Fibroblast of gingiva (primary cell): ENCODE measurements around the gene MYL12B.
"Not testable (repeated sequence)": the region's sequence is repeated elsewhere in the genome, so short reads cannot be mapped to it uniquely, and the experiment has no call there.

Source experiments
- DNase-seq: peaks from one replicate; pipeline ENCODE4 v3.0.0-alpha.2; 2011; ENCODE audit warnings: low read depth

The MYL12B gene

GRCh38 chr18:3261373-3262233 lies at the start of gene MYL12B:
Gene MYL12B (plus strand): TSS chr18:3262133. CDS start chr18:3272899, 10,766 bp downstream.
- DNase-seq, result peak; percentile 80

- peak; percentile 11 for DNase-seq
These were observed 49.3 kb upstream of the MYL12B start for GRCh38 chr18:3212657-3213056.

- DNase-seq, result no peak
These were observed 48.5 kb upstream of the MYL12B start for GRCh38 chr18:3213300-3214059.

DNA sequence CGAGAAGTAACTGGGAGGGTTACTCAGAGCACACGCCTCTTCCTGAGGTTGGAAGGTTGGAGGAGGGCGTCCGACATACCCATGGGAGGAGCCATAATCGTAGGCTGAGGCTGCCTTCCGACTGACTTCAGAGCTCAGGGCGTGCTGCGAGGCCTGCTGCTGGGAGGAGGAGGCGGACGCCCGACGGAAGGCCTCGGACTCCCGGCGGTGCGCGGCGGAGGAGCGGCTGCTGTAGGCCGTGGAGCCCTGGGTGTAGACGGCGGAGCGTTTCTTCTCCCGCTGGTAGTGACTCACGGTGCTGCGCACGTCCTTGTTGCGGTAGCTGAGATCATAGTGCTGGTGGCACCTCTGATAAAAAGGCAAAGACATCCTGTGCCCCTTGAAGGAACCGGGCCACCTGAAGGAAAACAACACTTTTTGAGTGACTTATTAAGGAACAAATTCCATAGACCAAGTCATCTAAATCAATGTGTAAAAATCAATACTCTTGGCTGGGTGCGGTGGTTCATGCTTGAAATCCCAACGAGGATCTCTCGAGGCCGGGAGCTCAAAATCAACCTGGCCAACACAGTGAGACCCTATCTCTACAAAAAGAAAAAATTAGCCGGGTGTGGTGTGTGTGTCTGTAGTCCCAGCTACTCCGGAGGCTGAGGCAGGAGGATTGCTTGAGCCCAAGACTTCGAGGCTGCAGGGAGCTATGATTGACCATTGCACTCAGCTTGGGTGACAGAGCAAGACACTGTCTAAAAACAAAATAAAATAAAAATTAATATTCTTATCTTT lies 46.9 kb upstream of the MYL12B start:
- DNase-seq, result no peak

DNA sequence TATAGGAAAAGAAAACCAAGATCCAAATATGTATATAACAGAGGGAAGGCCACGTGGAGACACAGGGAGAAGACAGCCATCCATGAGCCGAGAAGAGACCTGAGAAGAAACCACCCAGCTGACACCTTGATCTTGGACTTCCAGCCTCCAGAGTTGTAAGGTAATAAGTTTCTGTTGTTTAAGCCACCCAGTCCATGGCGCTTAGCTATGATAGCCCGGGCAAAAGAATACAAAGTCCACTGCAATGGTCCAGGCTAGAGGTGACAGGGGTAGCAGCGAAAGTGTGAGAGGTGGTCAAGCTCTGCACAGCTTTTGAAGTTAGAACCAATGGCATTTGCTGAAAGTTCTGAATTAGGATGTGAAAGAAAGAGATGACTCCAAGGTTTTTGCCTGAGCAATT lies 44.9 kb upstream of the MYL12B start:
- DNase-seq, result no peak

DNA sequence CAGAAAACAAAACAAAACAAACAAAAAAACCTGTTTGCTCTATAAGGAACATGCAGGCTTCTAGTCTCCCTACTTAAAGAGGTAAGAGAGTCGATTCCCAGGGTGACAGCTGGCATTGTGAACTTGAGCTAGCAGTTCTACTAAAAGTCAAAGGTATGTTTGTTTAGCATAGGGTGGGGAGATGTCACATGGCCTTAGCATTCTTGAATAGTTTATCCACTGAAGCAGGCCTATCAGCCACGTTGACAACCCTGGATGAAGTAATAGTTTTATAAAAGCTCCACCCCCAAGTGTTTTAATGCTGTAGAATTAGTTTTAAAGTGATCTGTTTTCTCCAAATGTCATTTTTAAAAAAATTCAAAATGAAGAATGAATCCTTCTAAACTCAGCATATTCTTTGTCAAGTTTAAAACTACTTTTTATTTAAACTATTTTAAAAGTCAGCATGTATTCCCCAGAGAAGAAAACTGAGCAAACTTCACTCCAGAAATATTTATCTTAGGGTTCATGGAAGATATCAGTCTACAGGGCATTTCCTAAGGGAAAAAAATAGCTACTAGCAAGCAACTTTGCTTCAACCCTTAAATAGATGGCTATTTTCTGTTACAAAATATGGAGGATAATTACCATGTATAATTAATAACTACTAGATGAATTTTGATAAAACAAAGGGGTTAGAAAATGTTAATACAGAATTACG lies 43.8 kb upstream of the MYL12B start:
- DNase-seq, result peak; percentile 3

GRCh38 chr18:3218819-3219218 lies 43.1 kb upstream of the MYL12B start:
- no peak for DNase-seq

DNA sequence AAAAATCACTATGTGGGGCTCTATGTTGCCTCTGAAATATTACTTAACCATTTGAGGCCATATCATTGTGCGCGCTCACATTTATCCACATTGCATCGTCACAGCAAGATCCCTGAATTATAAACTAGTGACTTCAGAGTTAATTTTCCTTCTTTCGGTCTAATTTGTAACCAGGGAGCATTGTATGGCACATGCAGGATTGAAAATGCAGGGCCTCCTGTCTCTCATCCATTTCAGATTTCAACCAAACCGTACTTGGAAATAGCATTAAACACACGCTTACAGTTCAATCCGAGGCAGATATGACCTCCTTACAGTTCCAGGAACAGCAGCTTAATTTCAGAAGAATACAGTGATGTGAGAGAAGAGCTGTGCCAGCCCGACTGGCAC lies 42.7 kb upstream of the MYL12B start:
- no peak for DNase-seq

GRCh38 chr18:3219631-3220335 lies 42.1 kb upstream of the MYL12B start, which contains the start of gene MYOM1:
Gene MYOM1 (minus strand): TSS chr18:3219968. CDS start chr18:3215223, 4,745 bp downstream.
- DNase-seq, result no peak

DNA sequence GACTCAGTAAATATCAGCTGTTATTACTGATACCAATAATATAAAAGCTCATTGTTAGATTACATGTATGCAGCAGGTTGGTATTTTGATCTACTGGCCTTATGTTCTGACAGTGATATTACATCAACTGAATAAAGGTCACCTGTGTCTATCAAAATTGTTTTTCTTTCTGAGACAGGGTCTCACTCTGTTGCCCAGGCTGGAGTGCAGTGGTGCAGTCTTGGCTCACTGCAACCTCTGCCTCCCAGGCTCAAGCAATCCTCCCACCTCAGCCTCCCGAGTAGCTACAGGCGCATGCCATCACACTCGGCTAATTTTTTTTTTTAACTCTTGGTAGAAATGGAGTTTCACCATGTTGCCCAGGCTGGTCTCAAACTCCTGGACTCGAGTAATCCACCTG lies 41.1 kb upstream of the MYL12B start:
- not testable (repeated sequence) for DNase-seq

DNA sequence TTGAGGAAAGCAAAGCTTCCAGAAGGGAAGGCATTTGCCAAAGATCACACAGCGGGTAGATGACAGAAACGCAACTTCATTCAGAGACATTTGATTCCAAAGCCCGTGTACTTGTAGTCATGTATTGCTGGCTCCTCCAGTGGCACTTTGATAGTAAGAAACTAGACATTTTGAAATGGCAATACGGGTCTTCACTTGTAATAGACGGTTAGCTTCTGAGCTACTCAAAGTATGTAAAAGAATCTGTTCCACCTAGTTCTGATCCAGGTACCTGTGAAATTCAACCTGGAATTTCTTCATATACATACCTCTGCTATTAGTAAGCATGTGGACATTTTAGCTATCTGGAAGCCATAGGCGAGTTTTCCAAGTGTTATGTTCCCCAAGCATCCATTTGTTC lies 40.4 kb upstream of the MYL12B start:
- no peak for DNase-seq

DNA sequence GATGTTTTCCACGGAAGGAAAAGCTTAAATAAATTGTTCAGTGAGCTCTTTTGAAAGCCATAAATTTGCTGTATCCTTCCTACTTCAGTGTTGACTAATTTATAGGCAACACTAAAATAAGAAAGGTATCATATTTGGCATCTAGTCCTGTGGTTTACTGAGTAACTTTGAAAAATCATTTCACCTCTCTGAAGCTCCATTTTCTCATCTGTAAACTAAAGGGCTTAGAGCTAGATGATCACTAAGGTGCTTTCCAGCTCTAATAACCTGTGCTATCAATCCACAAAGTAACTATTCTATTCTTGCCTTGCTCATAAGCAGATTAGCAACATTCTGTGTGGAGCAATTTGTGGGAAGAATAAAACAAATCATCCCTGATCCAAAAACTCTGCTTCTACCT lies 38.6 kb upstream of the MYL12B start:
- DNase-seq, result no peak

DNA sequence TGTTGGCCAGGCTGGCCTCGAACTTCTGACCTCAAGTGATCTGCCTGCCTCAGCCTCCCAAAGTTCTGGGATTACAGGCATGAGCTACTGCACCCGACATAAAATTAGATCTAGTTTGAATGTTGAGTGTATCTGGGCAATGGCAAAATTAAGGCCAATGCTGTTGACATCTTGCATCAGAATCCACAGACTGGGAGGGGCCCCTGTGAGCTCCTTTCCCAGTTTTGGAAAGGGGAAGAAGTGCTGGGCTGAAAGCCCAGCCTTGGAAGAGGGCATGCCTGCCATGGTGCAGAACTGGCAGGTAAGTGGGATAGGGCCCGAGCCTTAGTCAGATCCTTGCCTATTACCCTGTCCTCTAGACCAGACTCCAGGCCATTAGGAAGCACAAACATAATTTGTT lies 37.7 kb upstream of the MYL12B start:
- DNase-seq, result no peak

DNA sequence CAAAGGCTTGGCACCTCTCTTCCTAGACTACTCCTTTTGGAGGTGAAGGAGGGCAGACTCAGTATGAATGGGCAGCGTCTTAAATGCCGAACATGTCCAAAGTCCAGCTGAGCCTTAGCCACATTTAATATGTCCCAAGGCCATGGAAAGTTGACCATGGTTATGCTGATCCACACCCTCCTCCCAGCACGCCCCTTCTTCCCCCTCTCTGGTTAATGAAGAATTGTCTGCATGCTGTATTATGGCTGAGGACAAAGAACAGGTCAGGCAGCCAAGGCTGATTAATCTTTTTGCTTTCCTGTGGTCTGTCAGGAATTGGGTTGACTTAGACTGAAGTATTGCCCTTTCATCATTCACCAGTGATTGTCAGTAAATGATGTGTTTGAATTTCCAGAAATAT lies 36.3 kb upstream of the MYL12B start:
- DNase-seq, result no peak

GRCh38 chr18:3226048-3226447 lies 35.9 kb upstream of the MYL12B start:
- DNase-seq, result no peak

DNA sequence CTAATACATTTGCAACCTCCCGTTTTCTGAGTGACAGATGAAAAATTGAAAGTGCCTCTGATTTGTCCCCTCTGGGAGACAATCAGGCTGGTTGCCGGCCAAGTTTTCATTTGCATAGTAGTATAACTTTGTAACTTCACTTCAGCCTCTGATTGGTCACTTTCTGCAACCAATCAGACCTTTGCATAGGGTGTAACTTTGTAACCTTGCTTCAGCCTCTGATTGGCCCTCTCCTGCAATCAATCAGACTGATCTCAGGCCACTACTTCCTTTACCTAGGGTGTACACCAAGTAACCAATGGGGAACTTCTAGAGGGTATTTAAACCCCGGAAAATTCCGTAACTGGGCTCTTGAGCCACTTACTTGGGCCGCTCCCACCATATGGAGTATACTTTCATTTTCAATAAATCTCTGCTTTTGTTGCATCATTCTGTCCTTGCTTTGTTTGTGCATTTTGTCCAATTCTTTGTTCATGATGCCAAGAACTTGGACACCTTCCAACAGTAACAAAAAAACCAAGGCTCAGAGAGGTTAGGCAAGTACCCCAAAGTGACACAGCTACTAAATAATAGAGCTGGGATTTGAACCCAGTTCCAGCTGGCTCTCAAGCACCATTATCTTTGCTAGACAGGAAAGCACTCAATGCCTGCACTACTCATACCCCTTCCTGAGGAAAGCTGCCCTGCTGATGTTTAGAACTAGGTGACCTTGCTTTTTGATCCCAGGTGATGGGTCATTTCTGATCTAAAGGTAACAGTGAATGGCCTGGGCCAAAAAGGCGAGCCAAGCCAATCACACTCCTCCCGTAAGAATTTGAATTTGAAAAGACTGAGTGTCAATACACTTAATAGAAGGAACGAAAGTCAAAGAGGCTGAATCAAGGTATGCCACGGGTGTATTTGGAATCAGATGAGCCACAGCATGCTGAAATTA lies 31.3 kb upstream of the MYL12B start:
- peak; percentile 55 for DNase-seq

DNA sequence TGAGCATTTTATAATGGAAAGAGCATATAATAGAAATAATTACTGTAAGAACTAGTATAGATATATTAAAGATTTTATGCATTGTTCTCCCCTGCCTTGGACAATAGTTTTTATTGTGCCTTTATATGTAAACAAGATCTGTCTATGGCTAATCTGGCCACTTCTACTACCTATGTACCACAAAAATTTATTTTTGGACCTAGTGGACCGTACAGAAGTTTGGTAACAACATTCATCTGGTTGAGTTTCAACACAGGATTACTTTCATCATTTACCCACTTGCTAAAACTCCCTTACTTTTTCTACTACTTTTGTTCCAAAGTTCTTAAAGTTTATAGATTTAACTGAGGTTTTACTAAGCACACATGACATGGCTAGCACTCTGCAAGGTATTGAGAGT lies 28.9 kb upstream of the MYL12B start:
- no peak for DNase-seq

DNA sequence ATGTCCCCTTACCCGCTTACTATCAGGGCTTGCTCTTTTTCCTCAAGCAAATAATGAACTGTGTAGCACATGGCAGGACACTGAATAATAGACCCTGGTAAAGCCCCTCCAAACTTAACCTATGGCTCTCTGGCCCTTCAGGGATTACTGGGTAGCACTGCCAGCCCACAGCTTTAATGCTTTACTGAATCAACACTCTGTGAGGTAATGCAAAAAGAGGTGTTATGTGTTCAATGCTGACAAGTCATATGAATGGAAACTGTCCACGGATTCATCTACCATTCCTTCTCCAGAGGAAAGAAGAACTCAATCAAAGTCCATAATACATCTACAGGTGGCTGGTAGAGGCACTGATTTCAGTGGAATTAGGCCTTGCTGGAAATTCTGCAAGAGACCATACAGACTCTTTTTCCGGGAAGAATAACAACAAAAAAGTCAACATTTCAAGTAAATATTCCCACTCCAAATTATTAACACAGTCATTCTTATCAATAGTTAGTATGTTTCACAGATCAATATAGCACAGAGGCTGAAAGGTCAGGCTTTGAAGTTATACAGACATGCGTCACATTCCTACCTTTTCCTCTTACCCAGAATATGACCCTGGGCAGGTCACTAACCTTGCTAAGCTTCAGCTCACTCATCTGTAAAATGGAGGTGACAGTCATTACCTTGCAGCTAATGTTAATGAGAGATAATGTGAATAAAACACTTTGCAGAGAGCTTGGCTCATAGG lies 28.3 kb upstream of the MYL12B start:
- no peak for DNase-seq

DNA sequence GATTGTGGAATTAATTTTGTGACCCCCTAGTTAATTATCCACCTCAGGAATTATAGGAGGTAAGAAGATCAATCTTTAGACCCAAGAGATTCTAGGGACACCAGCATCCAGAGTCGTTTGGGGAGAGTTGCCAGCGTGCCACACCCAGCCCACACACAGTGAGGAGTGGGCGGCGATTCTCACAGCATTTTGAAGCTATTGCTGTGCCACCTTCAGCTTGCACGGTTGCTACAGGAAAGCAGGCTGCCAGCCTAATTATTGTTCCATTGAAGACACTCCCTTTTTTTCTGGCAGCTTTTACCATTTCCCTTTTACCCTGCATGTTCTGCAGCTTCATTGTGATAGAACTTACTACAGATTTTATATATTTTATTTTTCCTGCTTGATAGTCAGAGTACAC lies 27.5 kb upstream of the MYL12B start:
- DNase-seq, result no peak
